Body of pancreas (tissue), 4 donors: ENCODE results near the gene ADGRE1. TPM values are rescaled to one million over a fixed set of nuclear protein-coding genes. Genes with fewer than 3 reads are reported as not detected.

Experiments used
- ATAC-seq: fragments of 150-250 bp; one replicate; pipeline ENCODE4 v1.9.1; 2016
- DNase-seq, 4 donors: peaks; one replicate each; pipeline ENCODE4 v3.0.0-alpha.2; 2019
- H3K27ac ChIP-seq, 4 donors: fragments of 200-600 bp; sonication (generic); 1 replicate in 3 of 4; 2 replicates in 1 of 4; pipeline versions ENCODE4 v1.5.1 to v1.6.1; 2016 to 2019; ENCODE audit warnings: mild to moderate bottlenecking in 1 of 4, mixed read lengths in 1 of 4, moderate library complexity in 1 of 4
- H3K27me3 ChIP-seq, 2 donors: fragments of 200-600 bp; sonication (generic); one replicate each; pipeline ENCODE4 v1.6.0; 2016; ENCODE audit warnings: mild to moderate bottlenecking in 1 of 2
- H3K36me3 ChIP-seq, 2 donors: fragments of 200-600 bp; sonication (generic); replicated peaks in 1 of 2; 2 replicates each; pipeline ENCODE4 v1.5.1; 2016; ENCODE audit warnings: low read depth in 2 of 2; ENCODE audit not compliant: insufficient read depth in 1 of 2
- H3K4me1 ChIP-seq: fragments of 200-600 bp; sonication (generic); one replicate; pipeline ENCODE4 v1.6.0; 2016
- H3K4me3 ChIP-seq, 2 donors: fragments of 200-600 bp; sonication (generic); 1 replicate in 1 of 2; 2 replicates in 1 of 2; pipeline ENCODE4 v1.5.1; 2016 to 2019
- H3K9me3 ChIP-seq, 3 donors: fragments of 200-600 bp; sonication (generic); 1 replicate in 2 of 3; 2 replicates in 1 of 3; pipeline ENCODE4 v1.5.1; 2016
- POLR2A ChIP-seq, 3 donors: fragments of 450-650 bp; IDR thresholded peaks; one replicate each; pipeline ENCODE4 v1.6.1; 2016; ENCODE audit warnings: antibody characterized with exemption in 3 of 3, mild to moderate bottlenecking in 2 of 3
- WGBS, 2 donors: methylation state at CpG; one replicate each; pipeline ENCODE4 v1.1.5; 2017; 5-methylcytosine and 5-hydroxymethylcytosine counted together
- intact Hi-C: fragments of 100-400 bp; cut with DNase I; formaldehyde crosslinking; loops from one replicate; pipeline ENCODE4 v1.15.1; 2023
- total RNA-seq, 2 donors: library from RNA; depleted of rRNA; stranded (reverse); fragments of >200 nt; gene quantifications; one replicate each; pipeline ENCODE4 v1.1.0, GENCODE V29; 2016
- TF ChIP-seq, protein P1 (sequence below), 7 experiments: fragments of 450-650 bp in 4 of 7; fragments of 200-600 bp in 3 of 7; sonication (generic) in 3 of 7; IDR thresholded peaks; one replicate each; pipeline ENCODE4 v1.5.1; 2016 to 2019; ENCODE audit warnings: antibody characterized with exemption in 7 of 7

The ADGRE1 gene
- total RNA-seq, 2 donors from 2014 or later, result 0.26 TPM; not detected in 1

DNA sequence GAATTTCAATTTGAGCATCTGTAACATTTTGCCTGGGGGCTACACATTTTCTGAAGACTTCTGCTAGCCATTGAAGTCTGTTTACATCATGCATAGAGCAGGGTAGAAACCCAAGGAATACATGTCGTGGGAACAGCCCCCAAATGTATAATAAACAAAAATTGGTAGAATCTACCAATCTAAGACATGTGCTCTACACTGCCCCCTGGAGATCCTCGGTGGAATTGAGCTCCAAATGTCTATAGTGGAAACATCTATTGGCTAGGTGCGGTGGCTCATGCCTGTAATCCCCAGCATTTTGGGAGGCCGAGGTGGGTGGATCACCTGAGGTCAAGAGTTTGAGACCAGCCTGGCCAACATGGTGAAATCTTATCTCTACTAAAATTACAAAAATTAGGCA is 76.6 kb downstream of the ADGRE1 start:
- no peaks in the 10 kb centered on the region for H3K27me3 ChIP-seq
- no peak for ATAC-seq
- intact Hi-C loops, result no loop called here
- no peak overlapping the region for H3K27ac ChIP-seq
- WGBS, 2 donors, result 27 to 32% methylated on average over 3 to 4 of the region's 4 CpGs
- TF ChIP-seq, protein P1, sequence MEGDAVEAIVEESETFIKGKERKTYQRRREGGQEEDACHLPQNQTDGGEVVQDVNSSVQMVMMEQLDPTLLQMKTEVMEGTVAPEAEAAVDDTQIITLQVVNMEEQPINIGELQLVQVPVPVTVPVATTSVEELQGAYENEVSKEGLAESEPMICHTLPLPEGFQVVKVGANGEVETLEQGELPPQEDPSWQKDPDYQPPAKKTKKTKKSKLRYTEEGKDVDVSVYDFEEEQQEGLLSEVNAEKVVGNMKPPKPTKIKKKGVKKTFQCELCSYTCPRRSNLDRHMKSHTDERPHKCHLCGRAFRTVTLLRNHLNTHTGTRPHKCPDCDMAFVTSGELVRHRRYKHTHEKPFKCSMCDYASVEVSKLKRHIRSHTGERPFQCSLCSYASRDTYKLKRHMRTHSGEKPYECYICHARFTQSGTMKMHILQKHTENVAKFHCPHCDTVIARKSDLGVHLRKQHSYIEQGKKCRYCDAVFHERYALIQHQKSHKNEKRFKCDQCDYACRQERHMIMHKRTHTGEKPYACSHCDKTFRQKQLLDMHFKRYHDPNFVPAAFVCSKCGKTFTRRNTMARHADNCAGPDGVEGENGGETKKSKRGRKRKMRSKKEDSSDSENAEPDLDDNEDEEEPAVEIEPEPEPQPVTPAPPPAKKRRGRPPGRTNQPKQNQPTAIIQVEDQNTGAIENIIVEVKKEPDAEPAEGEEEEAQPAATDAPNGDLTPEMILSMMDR (IDR thresholded peaks at IDR 0.05), result peak in 3 of 7 experiments; percentile 17 to 28 (median 24)
- no peak for TF ChIP-seq POLR2A (IDR thresholded peaks at IDR 0.05)
- no peaks in the 10 kb centered on the region for H3K4me1 ChIP-seq
- H3K36me3 ChIP-seq, result no peaks in the 10 kb centered on the region
- H3K4me3 ChIP-seq, result no peak overlapping the region
- H3K9me3 ChIP-seq, result no peaks in the 10 kb centered on the region
- DNase-seq, result peak in 2 of 4 donors; percentile 13 to 17

DNA sequence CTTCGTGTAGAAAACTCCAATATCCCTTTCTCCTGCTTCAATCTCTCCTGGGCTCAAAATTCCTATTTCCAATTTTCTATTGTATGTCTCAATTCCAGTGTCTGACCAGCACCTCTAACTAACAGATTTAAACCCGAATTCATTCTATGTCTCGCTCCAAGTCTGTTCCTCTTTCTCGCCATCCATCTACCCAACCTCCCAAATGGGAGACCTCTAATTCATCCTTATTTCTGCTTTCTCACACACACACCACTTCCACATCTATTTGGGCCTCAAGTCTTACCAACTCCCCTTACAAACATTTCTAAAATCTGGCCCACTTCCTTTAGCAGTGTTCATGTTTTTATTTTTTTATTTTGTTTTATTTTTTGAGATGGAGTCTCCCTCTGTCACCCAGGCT is 80.6 kb downstream of the ADGRE1 start:
- Histone ChIP-seq H3K36me3 (no peaks in the 10 kb centered on the region), H3K27ac (no peak overlapping the region), H3K4me3 (no peak overlapping the region), H3K9me3 (no peaks in the 10 kb centered on the region), H3K4me1 (no peaks in the 10 kb centered on the region), H3K27me3 (no peaks in the 10 kb centered on the region)
- 61 to 62% methylated on average over 4 of the region's 4 CpGs for WGBS, 2 donors
- ATAC-seq, result no peak
- no peak for DNase-seq
- no peak for TF ChIP-seq POLR2A (IDR thresholded peaks at IDR 0.05)
- TF ChIP-seq, protein P1 (IDR thresholded peaks at IDR 0.05), result no peak
- intact Hi-C loops, result no loop called here

DNA sequence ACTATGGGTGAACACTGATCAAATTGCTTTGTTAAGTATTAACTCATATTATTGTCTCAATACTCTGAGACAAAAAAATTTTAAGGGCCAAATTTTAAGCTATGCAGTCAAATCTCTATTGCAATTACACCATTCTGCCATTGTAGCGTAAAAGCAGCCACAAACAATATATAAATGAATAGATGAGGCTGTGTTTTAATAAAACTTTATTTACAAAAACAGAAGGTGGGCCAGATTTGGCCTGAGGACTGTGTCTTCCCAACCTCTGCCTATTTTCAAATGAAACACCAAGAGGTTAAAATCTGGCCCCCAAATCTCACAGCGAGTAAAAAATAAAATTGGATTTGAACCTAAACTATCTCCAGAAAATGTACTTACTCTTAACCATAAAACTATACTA is 82.1 kb downstream of the ADGRE1 start:
- H3K9me3 ChIP-seq, result no peaks in the 10 kb centered on the region
- 56 to 70% methylated on average over 2 of the region's 2 CpGs for WGBS, 2 donors
- ATAC-seq (no peak), DNase-seq (no peak)
- H3K4me3 ChIP-seq, result no peak overlapping the region
- no peaks in the 10 kb centered on the region for H3K36me3 ChIP-seq
- no peak overlapping the region for H3K27ac ChIP-seq
- intact Hi-C loops, result no loop called here
- no peaks in the 10 kb centered on the region for H3K27me3 ChIP-seq
- H3K4me1 ChIP-seq, result no peaks in the 10 kb centered on the region
- TF ChIP-seq, protein P1 (IDR thresholded peaks at IDR 0.05), result no peak
- no peak for TF ChIP-seq POLR2A (IDR thresholded peaks at IDR 0.05)

DNA sequence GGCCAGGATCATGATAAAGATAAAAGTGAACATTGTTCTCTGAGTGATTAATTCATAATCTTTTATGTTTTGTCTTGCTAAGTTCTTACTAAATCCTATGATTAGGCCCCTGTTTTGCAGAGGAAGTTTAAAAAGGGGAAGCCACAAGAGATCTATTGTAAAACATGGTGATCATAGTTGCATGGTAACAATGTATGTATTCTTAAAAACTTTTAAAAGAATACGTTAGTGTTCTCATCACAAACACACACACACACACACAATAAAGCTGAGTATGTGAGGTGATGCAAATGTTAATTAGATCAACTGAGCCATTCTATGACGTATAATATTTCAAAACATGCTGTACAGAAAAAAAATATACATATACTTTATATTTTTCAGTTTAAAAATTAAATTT is 82.6 kb downstream of the ADGRE1 start:
- no peaks in the 10 kb centered on the region for H3K4me1 ChIP-seq
- TF ChIP-seq POLR2A (IDR thresholded peaks at IDR 0.05), result no peak
- TF ChIP-seq, protein P1 (IDR thresholded peaks at IDR 0.05), result no peak
- H3K27ac ChIP-seq, result no peak overlapping the region
- DNase-seq (no peak), ATAC-seq (no peak)
- intact Hi-C loops, result no loop called here
- no peaks in the 10 kb centered on the region for H3K36me3 ChIP-seq
- H3K9me3 ChIP-seq, result no peaks in the 10 kb centered on the region
- H3K4me3 ChIP-seq, result no peak overlapping the region
- WGBS, 2 donors, result 29 to 55% methylated on average over 2 of the region's 2 CpGs
- H3K27me3 ChIP-seq, result no peaks in the 10 kb centered on the region

DNA sequence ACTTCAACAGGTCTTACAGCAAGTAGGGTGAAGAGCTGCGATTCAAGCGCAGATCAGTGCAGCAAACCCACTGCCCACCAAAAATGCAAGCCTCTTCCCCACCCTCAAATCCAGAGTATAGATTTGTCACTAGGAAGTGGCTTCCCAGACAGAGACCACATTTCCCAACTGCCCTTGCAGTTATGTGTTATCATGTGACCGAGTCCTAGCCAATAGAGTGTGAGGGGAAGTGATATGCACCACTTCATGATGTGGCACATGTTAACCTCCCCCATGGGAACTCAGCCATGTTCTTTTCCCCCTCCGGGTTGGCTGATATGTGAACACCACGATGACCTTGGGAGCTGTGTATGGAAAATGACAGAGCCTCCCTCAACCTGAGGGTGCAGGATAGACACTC is 83.1 kb downstream of the ADGRE1 start:
- ATAC-seq (no peak), DNase-seq (peak in 1 of 4 donors; percentile 19)
- intact Hi-C loops, result no loop called here
- Histone ChIP-seq H3K36me3 (no peaks in the 10 kb centered on the region), H3K27ac (no peak overlapping the region), H3K4me1 (no peaks in the 10 kb centered on the region), H3K27me3 (no peaks in the 10 kb centered on the region), H3K9me3 (no peaks in the 10 kb centered on the region), H3K4me3 (no peak overlapping the region)
- no peak for TF ChIP-seq POLR2A (IDR thresholded peaks at IDR 0.05)
- TF ChIP-seq, protein P1 (IDR thresholded peaks at IDR 0.05), result no peak
- 58 to 63% methylated on average over 5 of the region's 5 CpGs for WGBS, 2 donors
